ENCODE measurements around the gene FRMD5. TPM values are rescaled to one million over a fixed set of nuclear protein-coding genes. Genes with fewer than 3 reads are reported as not detected.
A peak's percentile ranks its signal among the peaks of the same experiment; 100 is the strongest.

FRMD5 gene
- total RNA-seq, 1 donor from 2014 or later: not detected

GRCh38 chr15:44157679-44158078 lies 37.4 kb downstream of the FRMD5 start:
- Mint-ChIP-seq H3K36me3 (ENCODE audit: unreplicated experiment) (no peaks in the 10 kb centered on the region), H3K4me3 (ENCODE audit: unreplicated experiment) (no peak overlapping the region), H3K27me3 (ENCODE audit: unreplicated experiment) (peaks cover 27% of the 10 kb centered on the region), H3K4me1 (ENCODE audit: unreplicated experiment) (peaks cover 13% of the 10 kb centered on the region), H3K9me3 (ENCODE audit: unreplicated experiment) (no peaks in the 10 kb centered on the region), H3K27ac (ENCODE audit: unreplicated experiment) (peak overlapping the region; percentile 32)
- DNase-seq (ENCODE audit: extremely low spot score, unreplicated experiment): no peak
- TF ChIP-seq, protein P1, sequence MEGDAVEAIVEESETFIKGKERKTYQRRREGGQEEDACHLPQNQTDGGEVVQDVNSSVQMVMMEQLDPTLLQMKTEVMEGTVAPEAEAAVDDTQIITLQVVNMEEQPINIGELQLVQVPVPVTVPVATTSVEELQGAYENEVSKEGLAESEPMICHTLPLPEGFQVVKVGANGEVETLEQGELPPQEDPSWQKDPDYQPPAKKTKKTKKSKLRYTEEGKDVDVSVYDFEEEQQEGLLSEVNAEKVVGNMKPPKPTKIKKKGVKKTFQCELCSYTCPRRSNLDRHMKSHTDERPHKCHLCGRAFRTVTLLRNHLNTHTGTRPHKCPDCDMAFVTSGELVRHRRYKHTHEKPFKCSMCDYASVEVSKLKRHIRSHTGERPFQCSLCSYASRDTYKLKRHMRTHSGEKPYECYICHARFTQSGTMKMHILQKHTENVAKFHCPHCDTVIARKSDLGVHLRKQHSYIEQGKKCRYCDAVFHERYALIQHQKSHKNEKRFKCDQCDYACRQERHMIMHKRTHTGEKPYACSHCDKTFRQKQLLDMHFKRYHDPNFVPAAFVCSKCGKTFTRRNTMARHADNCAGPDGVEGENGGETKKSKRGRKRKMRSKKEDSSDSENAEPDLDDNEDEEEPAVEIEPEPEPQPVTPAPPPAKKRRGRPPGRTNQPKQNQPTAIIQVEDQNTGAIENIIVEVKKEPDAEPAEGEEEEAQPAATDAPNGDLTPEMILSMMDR (IDR thresholded peaks at IDR 0.05): no peak

- TF ChIP-seq, protein P1 (IDR thresholded peaks at IDR 0.05): no peak
- no peak for DNase-seq (ENCODE audit: extremely low spot score, unreplicated experiment)
- Mint-ChIP-seq H3K27ac (ENCODE audit: unreplicated experiment) (no peak overlapping the region), H3K27me3 (ENCODE audit: unreplicated experiment) (peaks cover 28% of the 10 kb centered on the region), H3K4me3 (ENCODE audit: unreplicated experiment) (no peak overlapping the region), H3K36me3 (ENCODE audit: unreplicated experiment) (no peaks in the 10 kb centered on the region), H3K4me1 (ENCODE audit: unreplicated experiment) (peaks cover 9% of the 10 kb centered on the region), H3K9me3 (ENCODE audit: unreplicated experiment) (no peaks in the 10 kb centered on the region)
Observed at GRCh38 chr15:44153352-44153751, 41.7 kb downstream of the FRMD5 start.

- Mint-ChIP-seq H3K4me1 (ENCODE audit: unreplicated experiment) (no peaks in the 10 kb centered on the region), H3K36me3 (ENCODE audit: unreplicated experiment) (no peaks in the 10 kb centered on the region), H3K4me3 (ENCODE audit: unreplicated experiment) (no peak overlapping the region), H3K27ac (ENCODE audit: unreplicated experiment) (no peak overlapping the region), H3K27me3 (ENCODE audit: unreplicated experiment) (peaks cover 49% of the 10 kb centered on the region), H3K9me3 (ENCODE audit: unreplicated experiment) (no peaks in the 10 kb centered on the region)
- TF ChIP-seq, protein P1 (IDR thresholded peaks at IDR 0.05): no peak
- DNase-seq (ENCODE audit: extremely low spot score, unreplicated experiment): no peak
Observed at GRCh38 chr15:44149224-44149623, 45.8 kb downstream of the FRMD5 start.

GRCh38 chr15:44148580-44148979 lies 46.5 kb downstream of the FRMD5 start:
- TF ChIP-seq, protein P1 (IDR thresholded peaks at IDR 0.05): no peak
- no peaks in the 10 kb centered on the region for H3K36me3 Mint-ChIP-seq (ENCODE audit: unreplicated experiment)
- no peak overlapping the region for H3K4me3 Mint-ChIP-seq (ENCODE audit: unreplicated experiment)
- no peak for DNase-seq (ENCODE audit: extremely low spot score, unreplicated experiment)
- H3K27ac Mint-ChIP-seq (ENCODE audit: unreplicated experiment): no peak overlapping the region
- peaks cover 49% of the 10 kb centered on the region for H3K27me3 Mint-ChIP-seq (ENCODE audit: unreplicated experiment)
- no peaks in the 10 kb centered on the region for H3K9me3 Mint-ChIP-seq (ENCODE audit: unreplicated experiment)
- H3K4me1 Mint-ChIP-seq (ENCODE audit: unreplicated experiment): no peaks in the 10 kb centered on the region

DNA sequence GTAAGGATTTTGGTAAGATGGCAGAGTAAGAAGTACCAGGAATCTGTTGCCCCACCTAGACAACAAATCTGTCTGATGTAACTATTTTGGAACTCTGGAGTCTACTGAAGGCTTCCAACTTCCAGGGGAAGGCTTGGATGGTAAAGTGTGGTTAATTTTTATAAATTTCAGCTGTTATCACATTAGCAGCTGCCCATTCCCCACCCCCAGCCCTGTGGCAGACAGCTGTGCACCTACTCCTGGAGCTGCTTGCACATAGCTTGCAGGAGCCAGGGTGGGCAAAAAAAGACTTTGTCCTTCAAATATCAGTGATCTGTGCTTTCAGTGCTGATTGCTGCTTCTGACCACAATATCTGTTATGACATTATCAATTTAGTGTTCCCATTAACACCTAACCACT lies 47.4 kb downstream of the FRMD5 start:
- H3K4me1 Mint-ChIP-seq (ENCODE audit: unreplicated experiment): no peaks in the 10 kb centered on the region
- H3K9me3 Mint-ChIP-seq (ENCODE audit: unreplicated experiment): no peaks in the 10 kb centered on the region
- H3K36me3 Mint-ChIP-seq (ENCODE audit: unreplicated experiment): no peaks in the 10 kb centered on the region
- no peak overlapping the region for H3K27ac Mint-ChIP-seq (ENCODE audit: unreplicated experiment)
- no peak for DNase-seq (ENCODE audit: extremely low spot score, unreplicated experiment)
- H3K4me3 Mint-ChIP-seq (ENCODE audit: unreplicated experiment): no peak overlapping the region
- TF ChIP-seq, protein P1 (IDR thresholded peaks at IDR 0.05): no peak
- peaks cover 49% of the 10 kb centered on the region for H3K27me3 Mint-ChIP-seq (ENCODE audit: unreplicated experiment)

Data from osteocyte (in vitro differentiated cells).